A673 (cell line): ENCODE data around the gene TSPAN31.

ENCODE experiments used
- EZH2 ChIP-seq: fragments of 200-600 bp; sonication (generic); IDR thresholded peaks from 2 replicates; pipeline ENCODE4 v1.6.1; 2017; ENCODE audit warnings: borderline replicate concordance, low read depth, mild to moderate bottlenecking, mixed read lengths, antibody characterized with exemption, low read length; ENCODE audit not compliant: poor library complexity, severe bottlenecking
- TF ChIP-seq, protein P1 (sequence below): fragments of 300-800, 200-600 bp; sonication (generic); conservative IDR thresholded peaks from 2 replicates; pipeline ENCODE4 v1.5.1; 2017; ENCODE audit warnings: low read depth, mild to moderate bottlenecking, antibody characterized with exemption, low read length, moderate library complexity, mixed read lengths

DNA sequence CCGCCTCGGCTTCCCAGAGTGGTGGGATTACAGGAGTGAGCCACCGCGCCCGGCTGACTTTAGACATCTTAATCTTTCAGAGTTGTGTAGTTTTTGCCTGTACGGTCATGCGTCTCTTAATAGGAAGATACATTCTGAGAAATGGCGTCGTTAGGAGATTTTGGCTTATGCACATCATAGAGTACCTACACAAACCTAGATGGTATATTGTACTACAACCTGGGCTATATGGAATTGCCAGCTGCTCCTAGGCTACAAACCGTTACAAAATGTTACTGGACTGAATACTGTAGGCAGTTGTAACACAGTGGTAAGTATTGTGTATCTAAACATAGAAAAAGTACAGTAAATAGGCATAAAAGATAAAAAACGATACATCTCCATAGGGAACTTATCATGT lies 39.0 kb downstream of the TSPAN31 start:
- TF ChIP-seq, protein P1, sequence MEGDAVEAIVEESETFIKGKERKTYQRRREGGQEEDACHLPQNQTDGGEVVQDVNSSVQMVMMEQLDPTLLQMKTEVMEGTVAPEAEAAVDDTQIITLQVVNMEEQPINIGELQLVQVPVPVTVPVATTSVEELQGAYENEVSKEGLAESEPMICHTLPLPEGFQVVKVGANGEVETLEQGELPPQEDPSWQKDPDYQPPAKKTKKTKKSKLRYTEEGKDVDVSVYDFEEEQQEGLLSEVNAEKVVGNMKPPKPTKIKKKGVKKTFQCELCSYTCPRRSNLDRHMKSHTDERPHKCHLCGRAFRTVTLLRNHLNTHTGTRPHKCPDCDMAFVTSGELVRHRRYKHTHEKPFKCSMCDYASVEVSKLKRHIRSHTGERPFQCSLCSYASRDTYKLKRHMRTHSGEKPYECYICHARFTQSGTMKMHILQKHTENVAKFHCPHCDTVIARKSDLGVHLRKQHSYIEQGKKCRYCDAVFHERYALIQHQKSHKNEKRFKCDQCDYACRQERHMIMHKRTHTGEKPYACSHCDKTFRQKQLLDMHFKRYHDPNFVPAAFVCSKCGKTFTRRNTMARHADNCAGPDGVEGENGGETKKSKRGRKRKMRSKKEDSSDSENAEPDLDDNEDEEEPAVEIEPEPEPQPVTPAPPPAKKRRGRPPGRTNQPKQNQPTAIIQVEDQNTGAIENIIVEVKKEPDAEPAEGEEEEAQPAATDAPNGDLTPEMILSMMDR, result no peak
- TF ChIP-seq EZH2, result no peak
